Right cardiac atrium (tissue), 5 donors: ENCODE measurements around the gene E2F1. TPM values are rescaled to one million over a fixed set of nuclear protein-coding genes. Genes with fewer than 3 reads are reported as not detected.
A peak's percentile ranks its signal among the peaks of the same experiment; 100 is the strongest.

Source experiments
- ATAC-seq, 2 donors: fragments of 200-7000 bp; cut with Tn5 transposase; one replicate each; pipeline versions ENCODE4 v1.8.0 to v1.9.1; 2020; ENCODE audit warnings: moderate library complexity in 2 of 2, mild to moderate bottlenecking in 1 of 2
- DNase-seq, 3 donors: peaks; one replicate each; pipeline ENCODE4 v3.0.0-alpha.2; 2020
- H3K27ac ChIP-seq: one replicate; pipeline ENCODE4 v1.5.1; 2013; ENCODE audit warnings: mild to moderate bottlenecking, low read length, control low read depth, moderate library complexity
- H3K27me3 ChIP-seq: one replicate; pipeline ENCODE4 v1.6.1; 2013; ENCODE audit not compliant: control insufficient read depth, insufficient read depth
- H3K4me1 ChIP-seq: one replicate; pipeline ENCODE4 v1.6.1; 2013; ENCODE audit warnings: low read length; ENCODE audit not compliant: control insufficient read depth, insufficient read depth
- H3K4me3 ChIP-seq: one replicate; pipeline ENCODE4 v1.5.1; 2013; ENCODE audit warnings: low read length, control low read depth
- H3K9me3 ChIP-seq: one replicate; pipeline ENCODE4 v1.6.1; 2013; ENCODE audit warnings: low read length; ENCODE audit not compliant: control insufficient read depth
- WGBS: extraction: QIAGEN DNeasy Blood & Tissue Kit; methylation state at CpG from one replicate; pipeline ENCODE4 v1.1.7; 2013; 5-methylcytosine and 5-hydroxymethylcytosine counted together
- intact Hi-C, 4 donors: fragments of 100-400 bp; cut with DNase I; formaldehyde crosslinking; loops; one replicate each; pipeline versions ENCODE4 v1.11.0 to v1.14.0; 2022 to 2023
- polyA plus RNA-seq: library from polyadenylated mRNA; stranded (reverse); fragments of 200-250 nt; gene quantifications from one replicate; pipeline ENCODE4 v1.2.3, GENCODE V29; 2013
- total RNA-seq, 4 donors: library from RNA; stranded (reverse); fragmentation: NEBNext Ultra II Directional; extraction: Animal tissue kit (Norgen Biotek cat#: 25700); gene quantifications; one replicate each; pipeline ENCODE4 v1.2.1, GENCODE V29; 2021
- donor health status: healthy with polysubstance abuse.
- donor health status: DM: no; HTN: yes; CAD: no.
- donor health status: DM: no; HTN: no; CAD: no.
- donor health status: DM: no; HTN: yes; CAD: no; lungs with severe emphysema.
- donor health status: DM: yes; HTN: yes; CAD: no.

The E2F1 gene
- total and polyA plus RNA-seq, 5 donors = 0.45 to 2.2 (median 0.97) TPM

- ATAC-seq (no peak), DNase-seq (peak in 1 of 3 donors; percentile 40)
- H3K4me1 ChIP-seq = no peaks in the 10 kb centered on the region
- 91% methylated on average over 21 of the region's 21 CpGs for WGBS
- no peak overlapping the region for H3K4me3 ChIP-seq
- H3K27ac ChIP-seq = no peak overlapping the region
- H3K9me3 ChIP-seq = no peaks in the 10 kb centered on the region
- H3K27me3 ChIP-seq = no peaks in the 10 kb centered on the region
- intact Hi-C loops = loop anchor here in 1 of 4 donors (10.0 kb wide), 1 partner anchor 215 kb away; the partner anchor contains the start of gene SNTA1
Measured at GRCh38 chr20:33660035-33660684, 26.0 kb downstream of the E2F1 start.

- 95% methylated on average over 32 of the region's 32 CpGs for WGBS
- no peak overlapping the region for H3K27ac ChIP-seq
- no peaks in the 10 kb centered on the region for H3K9me3 ChIP-seq
- no peak for ATAC-seq
- intact Hi-C loops = loop anchor here in 1 of 4 donors (10.0 kb wide), 1 partner anchor 215 kb away; the partner anchor contains the start of gene SNTA1
- H3K4me3 ChIP-seq = no peak overlapping the region
- no peak for DNase-seq
- no peaks in the 10 kb centered on the region for H3K27me3 ChIP-seq
- H3K4me1 ChIP-seq = no peaks in the 10 kb centered on the region
Measured at GRCh38 chr20:33659341-33660034, 26.7 kb downstream of the E2F1 start.

- DNase-seq (no peak), ATAC-seq (no peak)
- Histone ChIP-seq H3K27ac (no peak overlapping the region), H3K4me1 (no peaks in the 10 kb centered on the region), H3K27me3 (no peaks in the 10 kb centered on the region), H3K9me3 (no peaks in the 10 kb centered on the region), H3K4me3 (no peak overlapping the region)
- intact Hi-C loops = no loop called here
- 93% methylated on average over 4 of the region's 4 CpGs for WGBS
Measured at GRCh38 chr20:33658929-33659328, 27.3 kb downstream of the E2F1 start.

- no peaks in the 10 kb centered on the region for H3K27me3 ChIP-seq
Measured at GRCh38 chr20:33658510-33658909, 27.7 kb downstream of the E2F1 start.

GRCh38 chr20:33657704-33658095, 28.5 kb downstream of the E2F1 start:
- Histone ChIP-seq H3K27ac (no peak overlapping the region), H3K9me3 (no peaks in the 10 kb centered on the region), H3K4me1 (no peaks in the 10 kb centered on the region), H3K4me3 (no peak overlapping the region), H3K27me3 (no peaks in the 10 kb centered on the region)
- intact Hi-C loops = no loop called here
- ATAC-seq (no peak), DNase-seq (peak in 2 of 3 donors; percentile 47 to 59)
- WGBS = 91% methylated on average over 12 of the region's 12 CpGs

More at GRCh38 chr20:33658510-33658909, 27.7 kb downstream of the E2F1 start:
- Histone ChIP-seq H3K27ac (no peak overlapping the region), H3K4me3 (no peak overlapping the region), H3K9me3 (no peaks in the 10 kb centered on the region), H3K4me1 (no peaks in the 10 kb centered on the region)
- intact Hi-C loops = no loop called here
- WGBS = 95% methylated on average over 8 of the region's 8 CpGs
- DNase-seq = no peak
- ATAC-seq = no peak

GRCh38 chr20:33656783-33657703, 29.1 kb downstream of the E2F1 start:
- no peaks in the 10 kb centered on the region for H3K4me1 ChIP-seq
- H3K27ac ChIP-seq = no peak overlapping the region
- DNase-seq (peak in 2 of 3 donors; percentile 45), ATAC-seq (no peak)
- no peak overlapping the region for H3K4me3 ChIP-seq
- no peaks in the 10 kb centered on the region for H3K9me3 ChIP-seq
- intact Hi-C loops = no loop called here
- H3K27me3 ChIP-seq = no peaks in the 10 kb centered on the region
- WGBS = 94% methylated on average over 17 of the region's 17 CpGs

- intact Hi-C loops = no loop called here
- Histone ChIP-seq H3K27ac (no peak overlapping the region), H3K27me3 (no peaks in the 10 kb centered on the region), H3K4me1 (no peaks in the 10 kb centered on the region), H3K4me3 (no peak overlapping the region), H3K9me3 (no peaks in the 10 kb centered on the region)
- ATAC-seq = no peak
- 93% methylated on average over 10 of the region's 10 CpGs for WGBS
- DNase-seq = peak in 2 of 3 donors; percentile 39 to 40
Measured at GRCh38 chr20:33656010-33656782, 30.0 kb downstream of the E2F1 start.

GRCh38 chr20:33655164-33655563, 31.0 kb downstream of the E2F1 start:
- Histone ChIP-seq H3K27ac (no peak overlapping the region), H3K4me3 (no peak overlapping the region), H3K27me3 (no peaks in the 10 kb centered on the region), H3K9me3 (no peaks in the 10 kb centered on the region), H3K4me1 (no peaks in the 10 kb centered on the region)
- WGBS = 63% methylated on average over 4 of the region's 4 CpGs
- peak in 1 of 3 donors; percentile 33 for DNase-seq
- no peak for ATAC-seq
- intact Hi-C loops = no loop called here

- Histone ChIP-seq H3K4me1 (no peaks in the 10 kb centered on the region), H3K27ac (no peak overlapping the region), H3K9me3 (no peaks in the 10 kb centered on the region), H3K27me3 (no peaks in the 10 kb centered on the region), H3K4me3 (no peak overlapping the region)
- intact Hi-C loops = loop anchor here in 3 of 4 donors (5.0 kb wide), 2 partner anchors 192 to 197 kb away; no protein-coding TSS in a partner anchor
- ATAC-seq (peak; percentile 1 to 4), DNase-seq (peak in 1 of 3 donors; percentile 42)
- WGBS = 70% methylated on average over 14 of the region's 14 CpGs
Measured at GRCh38 chr20:33654680-33655161, 31.5 kb downstream of the E2F1 start.
